GM18508 (cell line): ENCODE data around the gene CEP295NL.

Source experiments
- ATAC-seq: cut with Tn5 transposase; IDR thresholded peaks from one replicate; pipeline ENCODE4 v1.9.1; 2021; ENCODE audit warnings: moderate number of reproducible peaks; ENCODE audit not compliant: insufficient read depth, unreplicated experiment

CEP295NL gene

DNA sequence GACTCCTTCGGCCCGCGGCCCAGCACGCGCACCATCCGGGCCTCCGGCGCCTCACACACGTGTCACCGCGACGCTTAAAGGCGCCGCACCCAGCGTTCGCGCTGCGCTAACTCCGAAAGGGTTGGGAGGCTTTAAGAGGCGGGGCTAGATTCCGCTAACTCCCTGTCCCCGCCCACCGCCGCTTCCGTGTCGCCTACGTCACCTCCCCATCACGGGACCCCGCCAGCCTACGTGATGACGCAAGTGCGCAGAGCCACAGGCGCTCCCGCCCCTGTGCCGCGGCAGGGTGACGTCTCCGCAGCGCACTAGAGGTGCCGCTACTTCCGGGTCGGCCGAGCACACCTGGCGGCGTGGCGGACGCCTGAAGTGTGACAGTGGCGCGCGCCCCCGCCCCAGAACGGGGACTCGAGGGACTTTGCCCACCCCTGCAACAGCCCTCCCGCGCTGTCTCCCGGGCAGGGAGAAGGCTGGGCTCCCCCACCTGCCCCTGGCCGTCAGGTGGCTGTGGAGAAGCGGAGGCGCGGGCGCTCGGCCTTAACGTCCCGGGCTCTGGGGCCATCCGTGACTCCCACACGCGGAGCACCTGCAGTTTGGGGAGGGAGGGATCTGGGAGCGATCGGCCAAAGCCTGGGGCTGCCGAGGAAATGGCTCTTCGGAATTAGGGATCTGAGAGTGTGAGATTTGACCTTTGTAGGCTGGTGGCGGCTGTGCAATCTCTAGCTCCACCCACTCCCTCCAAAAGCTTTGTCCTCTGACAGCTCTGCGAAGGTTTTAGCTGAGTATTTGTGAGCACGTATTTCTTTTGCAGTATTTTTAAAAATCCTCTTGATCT lies 62.0 kb downstream of the CEP295NL start, which contains the start of gene USP36:
TSS of gene USP36 (minus strand) at position 35 of the 832 bp plus-strand sequence. CDS start 4,451 bp downstream, outside the sequence.
- peak; percentile 66 for ATAC-seq
